Stimulated activated CD8-positive, alpha-beta memory T cell treated with anti-CD3 and anti-CD28 coated beads, Interleukin-4, amount 100 ng/mL, for 1 hour (primary cell): Measurements from ENCODE around the gene PARVB.

ENCODE experiments used
- DNase-seq, 2 donors: peaks; one replicate each; pipeline ENCODE4 v3.0.0-alpha.2; 2020; ENCODE audit warnings: low read depth in 2 of 2, low spot score in 1 of 2

PARVB gene

DNA sequence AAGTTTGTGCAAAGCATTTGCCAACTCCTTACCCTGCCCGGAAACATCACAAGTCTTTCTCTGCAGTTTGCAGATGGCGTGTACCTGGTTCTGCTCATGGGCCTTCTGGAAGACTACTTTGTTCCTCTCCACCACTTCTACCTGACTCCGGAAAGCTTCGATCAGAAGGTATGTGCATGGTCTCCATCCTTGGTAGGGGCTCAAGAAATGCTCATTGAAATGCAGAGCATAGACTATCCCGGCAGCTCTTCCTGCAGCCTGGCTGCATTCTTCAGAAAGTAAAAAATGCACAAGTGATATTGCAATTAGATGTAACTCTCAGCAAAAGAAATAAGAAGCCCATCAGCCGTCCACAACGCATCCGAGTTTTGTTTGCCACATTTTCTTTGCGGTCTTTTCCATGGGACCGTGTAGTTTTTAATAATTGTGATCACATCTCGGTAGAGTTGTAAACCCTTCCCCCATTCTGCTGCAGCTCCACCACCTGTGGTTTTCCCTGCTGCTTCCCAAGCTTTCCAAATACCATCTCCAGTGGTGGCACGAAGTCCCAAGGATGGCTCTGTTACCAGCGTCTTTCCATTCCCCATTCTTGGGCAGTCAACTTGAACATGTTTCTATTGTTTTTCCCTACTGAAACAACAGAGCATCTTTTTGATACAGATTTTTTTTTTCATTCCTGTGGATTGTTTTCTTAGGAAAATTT lies 134.0 kb downstream of the PARVB start:
- no peak for DNase-seq

DNA sequence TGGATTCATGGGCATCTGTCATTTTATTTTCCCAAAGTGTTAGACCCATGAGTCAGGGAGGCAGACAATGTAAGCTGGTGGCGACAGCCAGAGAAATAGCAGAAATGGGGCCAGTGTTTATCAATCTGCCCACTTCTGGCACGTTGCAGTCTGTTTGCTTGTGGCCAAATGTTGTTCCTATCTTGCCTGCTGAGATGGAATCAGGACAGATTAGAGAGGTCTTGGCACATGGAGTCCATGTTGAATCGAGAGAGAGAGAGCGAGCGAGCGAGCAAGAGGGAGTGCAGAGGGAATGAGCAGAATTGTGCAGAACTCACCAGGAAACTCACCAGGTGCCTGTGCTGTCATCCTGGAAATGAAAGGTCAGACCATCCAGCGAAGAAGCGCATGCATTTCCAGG lies 134.7 kb downstream of the PARVB start:
- no peak for DNase-seq

DNA sequence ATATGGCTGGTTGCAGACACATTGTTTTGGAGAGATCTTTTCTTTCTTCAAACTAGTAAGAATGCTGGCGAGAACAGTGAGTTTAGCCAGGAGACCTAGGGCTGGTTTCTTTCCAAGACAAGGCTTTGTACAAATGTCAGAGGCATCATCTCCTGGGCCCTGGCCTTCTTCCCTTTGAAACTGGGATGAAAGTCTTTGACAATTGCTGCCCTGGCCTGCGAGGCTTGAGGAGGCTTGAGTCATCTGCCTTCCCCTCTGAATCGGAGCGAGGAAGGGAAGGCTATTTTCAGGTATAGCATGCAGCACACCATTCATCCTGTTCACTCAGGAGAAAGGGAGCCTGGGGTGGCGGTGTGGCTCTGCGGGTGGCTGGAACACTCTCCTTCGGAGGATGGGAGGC lies 135.1 kb downstream of the PARVB start:
- DNase-seq: no peak

DNA sequence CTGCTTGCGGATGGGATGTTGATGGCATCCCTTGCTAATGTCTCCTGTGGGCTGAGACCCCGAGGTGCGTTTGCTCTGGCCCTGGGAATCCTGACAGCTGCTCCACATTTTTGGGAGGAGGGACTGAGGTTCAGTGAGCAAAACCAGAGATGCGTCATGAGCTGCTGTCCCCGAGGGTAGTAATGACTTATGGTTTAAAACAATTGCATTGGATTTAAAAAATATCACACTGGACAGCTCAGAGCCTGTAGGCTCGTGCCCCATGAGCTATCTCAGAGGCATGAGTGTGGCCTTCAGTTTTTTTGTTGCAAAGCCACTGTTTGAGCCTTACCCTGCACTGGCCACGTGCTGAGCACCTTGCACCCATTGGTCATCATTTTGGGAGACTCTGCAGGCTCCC lies 135.7 kb downstream of the PARVB start:
- DNase-seq: no peak

DNA sequence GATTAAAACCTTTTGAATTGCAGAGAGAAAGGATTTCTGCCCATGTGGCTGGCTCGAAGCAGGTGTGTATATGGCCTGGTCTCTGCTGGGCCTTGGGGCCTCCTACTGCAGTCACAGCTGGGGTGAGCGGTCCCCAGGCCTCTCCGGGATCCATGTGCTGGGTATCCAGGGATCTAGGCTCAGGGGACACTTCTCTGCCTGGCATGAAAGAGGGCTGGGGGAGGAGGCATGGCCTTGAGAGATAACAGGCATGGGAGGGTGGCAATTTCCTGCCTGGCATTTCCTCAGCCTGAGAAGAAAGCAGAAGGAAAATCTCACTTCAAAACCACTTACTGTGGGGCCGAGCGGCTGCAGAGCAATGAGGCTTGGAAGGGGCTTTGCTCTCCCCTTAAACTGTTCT lies 136.3 kb downstream of the PARVB start:
- no peak for DNase-seq

DNA sequence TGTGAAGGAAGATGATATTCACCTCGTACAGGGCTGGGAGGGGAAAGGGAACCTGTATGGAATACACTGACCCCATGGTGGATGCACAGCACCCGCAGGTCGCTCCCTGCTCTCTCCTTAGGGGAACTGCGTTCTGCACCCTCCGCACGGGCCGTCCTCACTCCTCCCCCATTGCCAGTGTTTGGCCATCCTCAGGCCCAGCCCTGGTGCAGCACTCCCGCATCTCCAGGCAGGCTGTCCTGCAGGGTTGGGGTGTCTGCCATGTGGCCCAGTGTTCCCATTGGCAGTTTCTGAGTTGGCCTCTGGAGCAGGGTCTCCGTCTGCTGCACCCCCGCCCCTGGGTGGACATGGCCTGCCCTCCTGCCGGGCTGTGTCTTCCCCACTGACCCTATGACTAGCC lies 137.6 kb downstream of the PARVB start:
- DNase-seq: no peak

DNA sequence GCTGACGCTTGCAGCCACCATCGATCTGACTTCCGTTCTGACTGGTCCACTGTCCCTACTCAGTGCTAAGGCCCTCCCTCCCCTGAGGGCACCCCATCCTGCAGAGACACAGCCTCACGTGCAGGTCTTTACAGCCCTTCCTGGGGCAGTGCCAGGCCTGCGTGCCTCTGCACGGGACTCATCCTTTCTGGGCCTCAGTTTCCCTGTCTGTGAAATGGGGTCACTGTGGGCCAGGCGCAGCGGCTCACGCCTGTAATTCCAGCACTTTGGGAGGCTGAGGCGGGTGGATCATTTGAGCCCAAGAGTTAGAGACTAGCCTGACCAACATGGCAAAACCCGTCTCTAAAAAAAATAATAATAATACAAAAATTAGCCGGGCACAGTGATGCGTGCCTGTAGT lies 138.9 kb downstream of the PARVB start:
- no peak for DNase-seq

DNA sequence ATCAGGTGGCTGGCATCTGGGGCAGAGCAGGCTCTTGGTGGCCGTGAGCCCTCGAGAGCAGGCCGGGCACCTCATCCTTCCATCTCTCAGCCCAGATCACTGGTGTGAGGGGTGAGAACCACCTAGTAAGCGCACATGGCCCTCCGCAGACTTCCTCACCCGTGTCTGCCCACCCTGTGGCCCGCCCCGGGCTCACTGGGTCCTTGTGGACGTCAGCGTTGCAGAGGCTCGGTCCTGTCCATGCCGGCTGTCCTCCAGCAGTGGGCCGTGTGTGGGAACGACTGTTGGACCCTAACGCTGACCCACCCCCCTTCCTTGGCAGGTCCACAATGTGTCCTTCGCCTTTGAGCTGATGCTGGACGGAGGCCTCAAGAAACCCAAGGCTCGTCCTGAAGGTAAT lies 139.4 kb downstream of the PARVB start:
- DNase-seq: no peak

DNA sequence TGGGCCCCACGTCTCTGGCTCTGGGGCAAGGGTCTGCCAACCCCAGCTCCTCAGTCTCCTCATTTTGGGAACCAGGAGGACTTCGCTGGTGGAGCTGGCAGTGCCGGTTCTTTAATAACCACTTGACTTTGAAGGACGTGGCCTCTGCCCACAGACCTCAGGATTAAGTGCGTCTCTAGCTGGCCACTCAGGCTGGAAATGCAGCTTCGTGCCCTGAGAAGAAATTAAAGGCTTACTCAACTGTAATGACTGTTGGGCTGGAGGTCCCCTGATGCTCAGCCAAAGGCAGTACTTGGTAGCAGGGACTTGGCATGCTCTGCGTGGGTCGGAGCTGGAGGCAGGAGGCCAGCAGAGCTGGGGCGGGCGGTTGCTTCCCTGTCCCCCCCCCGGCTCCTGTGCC lies 139.9 kb downstream of the PARVB start:
- DNase-seq: no peak

DNA sequence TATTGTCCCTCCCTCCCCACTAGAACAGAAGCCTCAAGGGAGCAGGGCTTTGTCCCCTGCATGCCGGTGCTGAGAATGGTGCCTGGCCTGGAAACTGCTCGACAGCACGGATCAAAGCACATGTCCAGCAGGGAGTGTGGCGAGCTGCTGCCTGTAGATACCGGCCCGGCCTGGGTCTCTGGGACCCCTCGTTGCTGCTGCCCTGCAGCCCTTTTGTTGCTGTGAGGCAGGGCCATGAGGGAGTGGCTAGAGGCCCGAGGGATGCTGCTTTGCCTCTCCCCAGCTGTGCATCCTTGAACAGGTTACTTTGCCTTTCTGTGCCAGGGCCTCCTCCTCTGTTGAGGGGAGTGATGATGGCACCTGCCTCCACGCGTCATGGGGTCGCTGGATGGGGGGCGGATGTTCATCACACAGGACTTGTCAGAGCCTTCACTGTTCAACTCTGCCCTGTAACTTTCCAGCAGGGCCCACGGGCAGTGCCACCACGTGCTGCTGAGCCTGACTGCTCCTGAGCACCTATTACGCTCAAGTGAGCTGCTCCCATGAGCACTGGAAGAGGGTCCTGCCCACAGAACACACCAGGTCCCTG lies 141.3 kb downstream of the PARVB start:
- DNase-seq: no peak

DNA sequence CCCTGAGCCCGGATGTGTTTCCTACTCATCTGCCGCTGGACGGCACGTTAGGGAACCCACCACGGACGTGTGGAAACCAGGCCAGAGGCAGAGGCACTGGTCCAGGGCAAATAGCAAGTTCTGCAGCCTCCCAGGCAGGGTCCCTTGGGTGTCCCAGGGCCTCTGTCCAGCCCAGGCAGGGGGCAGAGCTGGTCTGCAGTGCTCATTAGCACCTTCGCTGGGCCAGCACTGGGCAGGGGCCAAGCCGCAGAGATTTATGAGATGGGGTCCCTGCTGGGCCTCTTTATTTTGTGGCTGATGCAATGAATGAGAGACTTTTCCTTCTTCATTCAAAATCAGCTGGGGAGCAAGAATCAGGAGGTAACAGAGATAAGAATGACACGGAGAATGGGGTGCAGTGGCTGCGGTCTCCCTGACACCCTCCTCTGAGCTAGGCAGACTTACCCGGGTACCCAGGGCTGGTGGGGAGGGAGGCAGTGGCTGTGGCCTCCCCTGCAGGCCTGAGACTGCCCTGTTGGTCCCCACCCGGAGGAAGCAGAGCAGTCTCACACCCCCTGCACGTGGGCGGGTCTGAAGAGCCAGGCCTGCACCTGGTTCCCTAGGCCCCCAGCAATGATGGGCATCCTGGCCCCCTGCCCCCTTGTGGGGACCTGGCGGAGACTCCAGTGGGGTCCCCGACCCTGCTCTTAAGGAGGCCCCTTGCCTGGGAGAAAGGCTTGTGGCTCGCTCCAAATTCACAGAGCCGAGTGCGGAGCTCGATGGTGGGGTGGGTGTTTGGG lies 142.6 kb downstream of the PARVB start:
- DNase-seq: no peak

DNA sequence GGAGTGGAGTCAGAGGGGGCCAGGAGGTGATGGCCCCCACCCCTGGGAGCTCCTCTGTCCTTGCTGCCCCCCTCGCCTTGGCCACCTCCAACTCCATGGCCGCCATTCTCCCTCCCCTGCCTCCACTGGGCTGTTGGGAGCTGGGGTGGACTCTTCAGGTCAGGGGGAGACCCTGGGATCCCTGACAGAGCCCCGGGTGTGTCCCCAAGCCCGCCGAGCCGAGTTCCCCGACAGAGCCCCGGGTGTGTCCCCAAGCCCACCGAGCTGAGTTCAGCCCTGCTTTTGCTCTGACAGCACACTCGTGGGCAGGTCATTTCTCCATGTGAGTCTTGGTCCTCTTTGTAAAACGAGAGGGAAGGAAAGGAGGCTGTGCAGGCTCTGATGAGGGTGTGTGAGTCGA lies 143.4 kb downstream of the PARVB start:
- DNase-seq: no peak

DNA sequence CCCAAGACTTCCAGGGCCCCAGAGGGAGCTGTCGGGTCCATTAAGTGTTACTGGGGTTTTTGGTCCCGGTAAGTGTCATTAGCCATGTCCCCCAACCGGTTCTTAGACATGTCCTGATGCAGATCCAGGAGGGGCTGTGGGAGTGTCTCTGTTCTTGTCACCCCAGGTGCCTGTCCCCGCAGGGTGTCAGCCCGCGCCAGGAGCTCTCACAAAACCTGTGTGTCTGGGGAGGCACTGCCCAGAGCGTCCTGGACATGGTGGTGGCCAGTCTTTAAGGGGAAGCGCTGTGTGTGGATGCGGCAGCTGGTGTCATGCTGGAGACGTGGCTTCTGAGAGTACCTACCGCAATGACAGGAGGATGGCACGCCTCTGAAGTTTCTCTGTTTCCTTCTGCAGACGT lies 144.1 kb downstream of the PARVB start:
- DNase-seq: no peak

DNA sequence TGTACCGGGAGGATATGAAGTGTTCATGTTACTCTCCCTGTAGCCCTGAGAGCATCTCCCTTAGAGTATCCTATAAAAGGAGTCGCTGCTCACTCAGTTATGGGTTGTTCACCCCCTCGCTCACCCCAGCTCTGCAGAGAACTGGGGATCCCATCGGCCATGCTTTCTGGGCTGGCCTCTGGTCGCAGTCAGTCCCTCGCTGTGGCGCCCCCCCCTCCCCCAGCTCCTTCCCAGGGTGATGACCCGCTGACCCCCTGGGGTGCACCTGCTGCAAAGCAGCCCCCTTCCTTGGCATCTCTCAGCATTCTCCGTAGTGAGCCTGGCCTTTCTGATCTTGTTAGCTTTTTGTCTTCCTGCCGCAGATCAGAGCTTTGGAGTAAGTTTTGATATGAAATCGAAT lies 146.4 kb downstream of the PARVB start:
- DNase-seq: no peak

DNA sequence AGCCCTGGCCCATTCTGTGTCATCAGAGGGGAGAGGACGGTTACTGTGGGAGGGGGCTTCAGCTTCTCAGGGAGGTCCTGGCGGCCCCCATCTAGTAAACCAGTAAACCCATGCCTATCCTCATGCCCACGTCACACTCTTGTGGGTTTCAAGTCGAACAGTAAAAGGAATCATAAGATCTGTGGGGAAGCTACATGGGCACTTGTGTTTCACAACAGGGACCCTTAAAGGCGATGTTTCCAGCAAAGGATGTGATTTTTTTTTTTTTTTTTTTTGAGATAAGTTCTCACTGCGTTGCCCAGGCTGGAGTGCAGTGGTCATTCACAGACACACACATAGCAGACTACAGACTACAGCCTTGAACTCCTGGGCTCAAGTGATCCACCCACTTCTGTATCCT lies 147.5 kb downstream of the PARVB start:
- DNase-seq: no peak

DNA sequence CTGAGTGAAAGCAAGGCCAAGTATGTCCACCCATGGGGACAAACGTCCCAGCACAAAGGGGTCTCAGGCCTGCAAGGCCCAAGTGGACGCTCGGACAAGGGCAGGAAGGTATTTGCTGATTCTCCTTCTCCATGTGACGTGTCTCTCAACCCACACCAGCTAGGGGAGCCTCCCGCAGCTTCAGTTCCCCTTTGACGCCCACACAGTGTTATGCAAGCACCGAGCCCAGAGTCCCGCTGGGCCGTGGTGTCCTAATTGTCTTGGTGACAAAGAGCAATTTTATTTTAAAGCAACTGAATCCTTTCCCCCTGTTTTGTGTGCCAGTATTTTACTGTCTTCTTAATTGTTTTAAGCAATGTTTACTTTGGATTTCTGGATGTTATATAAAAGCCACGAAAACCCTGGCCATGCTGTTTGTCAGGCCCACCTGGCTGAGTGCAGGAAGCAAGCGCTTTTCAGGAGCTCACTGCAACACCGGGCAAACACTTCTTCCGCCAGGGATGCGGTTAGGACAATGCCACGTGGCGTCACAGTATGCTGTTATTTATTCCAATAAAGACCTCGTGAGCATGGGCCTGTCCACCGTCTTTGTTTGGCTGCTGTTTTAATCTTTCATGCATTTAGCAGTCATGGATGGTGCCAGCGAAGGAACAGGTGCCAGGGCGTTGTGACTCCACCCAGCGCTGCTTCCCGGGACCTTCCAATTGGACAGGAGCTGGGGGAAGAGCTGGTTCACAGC lies 148.4 kb downstream of the PARVB start:
- DNase-seq: no peak

DNA sequence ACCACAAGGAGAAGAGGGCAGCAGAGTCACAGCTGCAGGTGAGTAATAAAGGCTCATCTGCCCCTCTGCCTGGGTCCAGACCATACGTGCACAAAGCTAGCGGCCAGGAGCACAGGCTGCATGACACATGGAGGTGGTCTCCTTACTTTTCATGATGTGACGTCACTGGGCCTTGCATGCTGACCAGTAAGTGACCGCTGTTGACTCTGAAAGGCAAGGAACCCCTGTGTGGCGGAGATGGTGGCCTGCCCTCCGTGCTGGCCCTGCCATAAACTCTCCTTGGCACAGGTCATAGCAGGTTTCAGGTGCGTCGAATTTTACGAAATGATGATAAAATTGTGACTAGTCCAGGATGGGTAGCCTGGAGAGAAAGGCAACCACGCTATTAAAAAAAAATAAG lies 149.1 kb downstream of the PARVB start:
- no peak for DNase-seq

DNA sequence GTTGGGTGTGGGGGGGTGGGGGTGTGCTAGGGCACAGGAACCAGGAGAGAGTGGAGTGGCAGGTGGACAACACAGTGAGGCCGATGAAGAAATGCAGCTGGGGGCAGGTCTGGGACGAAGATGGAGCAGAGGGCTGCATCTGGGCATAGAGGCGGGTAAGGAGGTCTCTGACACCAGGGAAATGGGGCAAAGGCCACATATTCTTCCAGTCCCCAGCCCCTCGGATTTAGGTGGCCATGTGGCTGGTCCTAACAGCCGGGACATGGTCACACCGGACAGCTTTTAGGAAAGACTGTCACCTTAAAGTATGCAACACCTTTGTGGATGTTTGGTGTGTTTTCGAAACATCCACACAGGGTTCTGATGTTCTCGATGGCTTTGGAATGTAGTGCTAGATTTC lies 151.6 kb downstream of the PARVB start:
- no peak for DNase-seq

DNA sequence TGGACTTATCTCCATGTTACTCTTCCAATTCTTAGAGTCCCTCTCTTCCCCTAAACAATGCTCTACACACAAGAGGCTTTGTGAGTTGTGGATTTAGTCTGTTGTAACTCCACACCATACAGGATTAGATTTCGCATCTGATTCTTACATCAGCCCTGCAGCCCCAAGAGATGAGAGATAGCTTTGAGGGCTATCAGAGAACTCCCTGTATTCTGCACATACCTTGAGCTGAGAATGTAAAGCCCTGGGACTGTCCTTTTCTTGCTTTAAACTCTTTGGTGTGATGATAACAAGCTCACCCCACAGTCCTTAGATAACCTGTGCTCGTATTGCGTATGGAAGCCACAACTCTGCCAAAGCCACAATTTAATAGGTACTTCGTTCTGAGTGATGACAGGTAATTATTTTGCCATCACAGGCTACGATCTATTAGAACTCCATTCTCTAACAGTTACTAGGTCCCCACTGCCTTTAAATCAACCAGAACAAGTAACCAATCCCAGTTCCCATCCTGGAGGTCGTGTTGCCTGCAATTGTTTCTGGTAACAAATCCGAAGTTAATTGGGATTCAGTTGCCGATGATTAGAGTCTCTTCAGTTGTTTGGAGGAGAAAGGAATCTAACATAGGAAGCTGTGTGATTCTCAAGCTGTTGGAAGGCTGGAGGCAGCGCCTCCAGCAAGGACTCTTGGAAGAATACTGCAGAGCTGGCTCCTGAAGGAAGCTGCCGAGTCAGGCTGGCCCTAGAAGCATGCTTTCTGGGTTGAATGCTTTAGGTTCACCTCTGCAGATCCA lies 155.3 kb downstream of the PARVB start:
- DNase-seq: no peak

DNA sequence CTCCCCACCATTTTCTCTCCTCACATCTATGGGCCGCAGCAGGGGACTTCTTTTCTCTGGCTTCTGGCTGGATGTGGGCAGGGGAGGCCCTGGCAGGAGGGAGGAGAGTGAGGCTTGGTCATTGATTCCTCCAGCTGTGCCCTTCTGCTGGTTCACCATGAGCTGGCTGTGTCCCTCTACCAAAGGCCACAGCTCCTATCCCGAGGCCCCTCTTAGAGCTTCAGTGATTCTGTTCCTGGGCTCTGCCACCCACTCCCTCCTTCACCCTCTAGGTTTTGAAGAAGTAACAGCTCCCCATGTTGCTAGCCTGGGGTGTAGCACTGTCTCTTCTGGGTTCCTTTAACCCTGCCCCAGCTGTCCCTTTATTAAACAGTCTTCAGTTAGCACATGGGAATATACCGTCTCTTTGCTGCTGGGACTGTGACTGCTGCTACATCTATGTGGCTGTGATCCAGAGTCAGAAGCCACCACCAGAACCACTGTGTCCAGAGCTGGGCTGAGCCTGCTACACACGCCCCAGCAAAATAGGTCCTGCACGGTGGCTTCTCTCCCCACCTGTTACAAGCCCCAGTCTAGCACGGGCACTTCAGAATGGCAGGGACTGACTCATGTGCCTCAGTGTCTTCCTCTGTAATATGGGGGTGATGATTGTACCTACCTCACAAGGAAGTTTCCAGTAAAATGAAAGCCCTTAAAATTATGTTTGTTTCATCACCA lies 156.0 kb downstream of the PARVB start:
- DNase-seq: no peak

DNA sequence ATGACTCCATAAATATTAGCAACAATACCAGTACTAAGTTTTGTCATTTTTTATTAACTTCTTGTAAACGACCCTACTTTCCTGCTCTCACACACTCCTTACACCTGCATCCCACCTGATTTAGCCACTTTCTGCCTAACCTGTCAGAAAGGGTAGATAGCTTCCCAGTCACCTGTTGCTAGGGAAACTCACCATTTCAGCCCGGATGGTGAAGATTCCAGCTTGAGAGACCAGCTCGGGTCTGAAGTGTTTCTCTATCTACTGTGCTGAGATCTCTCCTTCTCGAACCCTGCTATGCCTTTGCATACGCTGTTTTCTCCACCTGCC lies 156.6 kb downstream of the PARVB start, which contains the start of gene PARVG:
Gene PARVG (plus strand): TSS at position 220 of the 327 bp plus-strand sequence. CDS start 2,405 bp downstream, outside the sequence.
- no peak for DNase-seq
